Testis (tissue), 3 donors: ENCODE results near the gene ZPR1. TPM values are rescaled to one million over a fixed set of nuclear protein-coding genes. Genes with fewer than 3 reads are reported as not detected.

ENCODE experiments used
- DNase-seq: peaks from one replicate; pipeline ENCODE4 v3.0.0-alpha.2; 2019
- H3K27ac ChIP-seq, 2 donors: fragments of 200-600 bp; sonication (generic); one replicate each; pipeline ENCODE4 v1.5.1; 2019
- H3K27me3 ChIP-seq: fragments of 200-600 bp; sonication (generic); one replicate; pipeline ENCODE4 v1.5.1; 2019
- H3K36me3 ChIP-seq: fragments of 200-600 bp; sonication (generic); one replicate; pipeline ENCODE4 v1.5.1; 2017; ENCODE audit warnings: low read depth; ENCODE audit errors: missing control alignments
- H3K4me1 ChIP-seq: fragments of 200-600 bp; sonication (generic); one replicate; pipeline ENCODE4 v1.5.1; 2019
- H3K4me3 ChIP-seq, 2 donors: fragments of 200-600 bp; sonication (generic); one replicate each; pipeline ENCODE4 v1.5.1; 2017 to 2019
- H3K9me3 ChIP-seq: fragments of 200-600 bp; sonication (generic); one replicate; pipeline ENCODE4 v1.5.1; 2017
- POLR2A ChIP-seq: fragments of 450-650 bp; IDR thresholded peaks from one replicate; pipeline ENCODE4 v1.6.1; 2017; ENCODE audit warnings: antibody characterized with exemption, mild to moderate bottlenecking, moderate library complexity
- WGBS, 2 donors: methylation state at CpG; one replicate each; pipeline ENCODE4 v1.1.5; 2018; 5-methylcytosine and 5-hydroxymethylcytosine counted together
- intact Hi-C: fragments of 100-400 bp; cut with DNase I; formaldehyde crosslinking; loops from one replicate; pipeline ENCODE4 v1.15.1; 2023; ENCODE audit warnings: low total_unique reads
- polyA plus RNA-seq: library from polyadenylated mRNA; stranded (reverse); fragments of 350-450 nt; fragmentation: Illumina TruSeq; extraction: RNeasy Lipid Tissue Mini Kit (QIAGEN cat#74804); gene quantifications from one replicate; pipeline ENCODE4 v1.2.3, GENCODE V29; 2014; ENCODE audit warnings: low read depth, low replicate concordance; ENCODE audit not compliant: insufficient read depth
- total RNA-seq, 2 donors: library from RNA; depleted of rRNA; stranded (reverse); fragments of >200 nt; gene quantifications; one replicate each; pipeline ENCODE4 v1.2.3, GENCODE V29; 2016
- TF ChIP-seq, protein P1 (sequence below), 3 experiments: fragments of 450-650 bp in 2 of 3; fragments of 200-600 bp in 1 of 3; sonication (generic) in 1 of 3; IDR thresholded peaks; one replicate each; pipeline ENCODE4 v1.5.1; 2016 to 2019; ENCODE audit warnings: antibody characterized with exemption in 3 of 3, mild to moderate bottlenecking in 2 of 3, moderate library complexity in 1 of 3

Gene ZPR1
- total and polyA plus RNA-seq, 3 donors from 2014 or later = 44.4 to 138 (median 68.0) TPM

- TF ChIP-seq, protein P1, sequence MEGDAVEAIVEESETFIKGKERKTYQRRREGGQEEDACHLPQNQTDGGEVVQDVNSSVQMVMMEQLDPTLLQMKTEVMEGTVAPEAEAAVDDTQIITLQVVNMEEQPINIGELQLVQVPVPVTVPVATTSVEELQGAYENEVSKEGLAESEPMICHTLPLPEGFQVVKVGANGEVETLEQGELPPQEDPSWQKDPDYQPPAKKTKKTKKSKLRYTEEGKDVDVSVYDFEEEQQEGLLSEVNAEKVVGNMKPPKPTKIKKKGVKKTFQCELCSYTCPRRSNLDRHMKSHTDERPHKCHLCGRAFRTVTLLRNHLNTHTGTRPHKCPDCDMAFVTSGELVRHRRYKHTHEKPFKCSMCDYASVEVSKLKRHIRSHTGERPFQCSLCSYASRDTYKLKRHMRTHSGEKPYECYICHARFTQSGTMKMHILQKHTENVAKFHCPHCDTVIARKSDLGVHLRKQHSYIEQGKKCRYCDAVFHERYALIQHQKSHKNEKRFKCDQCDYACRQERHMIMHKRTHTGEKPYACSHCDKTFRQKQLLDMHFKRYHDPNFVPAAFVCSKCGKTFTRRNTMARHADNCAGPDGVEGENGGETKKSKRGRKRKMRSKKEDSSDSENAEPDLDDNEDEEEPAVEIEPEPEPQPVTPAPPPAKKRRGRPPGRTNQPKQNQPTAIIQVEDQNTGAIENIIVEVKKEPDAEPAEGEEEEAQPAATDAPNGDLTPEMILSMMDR (IDR thresholded peaks at IDR 0.05) = no peak
- no peak for TF ChIP-seq POLR2A
- no peak overlapping the region for H3K27ac ChIP-seq
- peak; percentile 22 for DNase-seq
Observed at GRCh38 chr11:116725434-116726221, 62.2 kb downstream of the ZPR1 start.

DNA sequence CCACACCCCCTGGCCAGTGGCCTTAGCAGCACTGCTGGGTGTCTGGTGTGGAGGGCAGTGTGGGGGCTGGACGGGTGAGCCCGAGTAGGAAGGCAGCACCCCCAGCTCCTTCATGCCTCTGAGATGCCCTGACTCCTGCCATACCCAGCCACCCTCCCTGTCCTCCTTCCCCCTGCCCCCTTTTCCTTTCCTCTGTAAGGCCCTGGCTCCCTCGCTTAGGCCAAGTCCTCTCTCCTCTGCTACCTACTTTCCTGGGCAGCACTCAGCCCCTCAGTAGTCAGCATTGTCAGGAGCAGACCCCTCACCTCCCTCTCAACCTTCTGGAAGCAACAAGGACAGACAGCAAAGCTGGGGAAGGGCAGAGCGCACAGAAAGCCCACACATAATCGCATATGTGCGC is 63.0 kb downstream of the ZPR1 start:
- H3K27me3 ChIP-seq = no peaks in the 10 kb centered on the region
- TF ChIP-seq, protein P1 (IDR thresholded peaks at IDR 0.05) = no peak
- TF ChIP-seq POLR2A = no peak
- no peaks in the 10 kb centered on the region for H3K36me3 ChIP-seq
- no peaks in the 10 kb centered on the region for H3K9me3 ChIP-seq
- no peak for DNase-seq
- no peak overlapping the region for H3K27ac ChIP-seq
- peaks cover 3% of the 10 kb centered on the region for H3K4me1 ChIP-seq
- 87 to 91% methylated on average over 6 of the region's 6 CpGs for WGBS, 2 donors
- H3K4me3 ChIP-seq = no peak overlapping the region
- intact Hi-C loops = no loop called here

More at GRCh38 chr11:116725434-116726221, 62.2 kb downstream of the ZPR1 start:
- no peaks in the 10 kb centered on the region for H3K27me3 ChIP-seq
- H3K9me3 ChIP-seq = no peaks in the 10 kb centered on the region
- WGBS, 2 donors = 61 to 65% methylated on average over 15 to 19 of the region's 19 CpGs
- peaks cover 3% of the 10 kb centered on the region for H3K4me1 ChIP-seq
- intact Hi-C loops = no loop called here
- no peak overlapping the region for H3K4me3 ChIP-seq
- H3K36me3 ChIP-seq = no peaks in the 10 kb centered on the region

Other genes with a start within 250 kb of the ZPR1 start
- gene BUD13, start 15.0 kb downstream of the ZPR1 start, total RNA-seq = 10 to 100 TPM; 25.9 to 32.0 TPM
- gene BUD13, start 15.0 kb downstream of the ZPR1 start, polyA plus RNA-seq = 47.2 TPM
- under 1 TPM in 1 of 2 donors, not detected in 1; 0.24 TPM for gene APOA5, start 3.9 kb upstream of the ZPR1 start, total RNA-seq
- gene APOA5, start 3.9 kb upstream of the ZPR1 start, polyA plus RNA-seq = not detected
- gene APOA4, start 35.3 kb upstream of the ZPR1 start, total RNA-seq = not detected
- not detected for gene APOA4, start 35.3 kb upstream of the ZPR1 start, polyA plus RNA-seq
- gene APOC3, start 41.9 kb upstream of the ZPR1 start, total RNA-seq = under 1 TPM in 1 of 2 donors, not detected in 1; 0.81 TPM
- 4.0 TPM for gene APOC3, start 41.9 kb upstream of the ZPR1 start, polyA plus RNA-seq
- 1,000 to 10,000 TPM; 2,156 to 2,741 TPM for gene APOA1, start 49.6 kb upstream of the ZPR1 start, total RNA-seq
- 617 TPM for gene APOA1, start 49.6 kb upstream of the ZPR1 start, polyA plus RNA-seq